Transverse colon (tissue), 4 donors: ENCODE data around the gene KCNQ1OT1. TPM values are rescaled to one million over a fixed set of nuclear protein-coding genes. Genes with fewer than 3 reads are reported as not detected.

ENCODE experiments used
- DNase-seq: peaks from one replicate; pipeline ENCODE4 v3.0.0-alpha.2; 2019
- H3K27ac ChIP-seq, 4 donors: fragments of 200-600 bp; sonication (generic); 2 replicates each; pipeline ENCODE4 v1.5.1; 2016 to 2018; ENCODE audit warnings: inconsistent platforms in 4 of 4
- H3K27me3 ChIP-seq: fragments of 200-600 bp; sonication (generic); 2 replicates; pipeline ENCODE4 v1.5.1; 2017; ENCODE audit warnings: inconsistent platforms
- H3K36me3 ChIP-seq, 4 donors: fragments of 200-600 bp; sonication (generic); 2 replicates each; pipeline ENCODE4 v1.5.1; 2017 to 2019; ENCODE audit warnings: inconsistent platforms in 4 of 4
- H3K4me1 ChIP-seq, 4 donors: fragments of 200-600 bp; sonication (generic); 2 replicates each; pipeline ENCODE4 v1.5.1; 2017 to 2020; ENCODE audit warnings: inconsistent platforms in 4 of 4
- H3K4me3 ChIP-seq, 4 donors: fragments of 200-600 bp; sonication (generic); 1 replicate in 1 of 4; 2 replicates in 3 of 4; pipeline versions ENCODE4 v1.5.1 to v1.6.1; 2017 to 2019; ENCODE audit warnings: inconsistent platforms in 4 of 4
- H3K9me3 ChIP-seq, 2 donors: fragments of 200-600 bp; sonication (generic); 2 replicates each; pipeline ENCODE4 v1.5.1; 2017 to 2019; ENCODE audit warnings: inconsistent platforms in 2 of 2
- CTCF ChIP-seq, 5 experiments: fragments of 200-600 bp in 3 of 5; fragments of 450-650 bp in 2 of 5; sonication (generic) in 3 of 5; IDR thresholded peaks; 1 replicate in 2 of 5; 2 replicates in 3 of 5; pipeline ENCODE4 v1.5.1; 2016 to 2017; ENCODE audit warnings: antibody characterized with exemption in 5 of 5, inconsistent platforms in 3 of 5, mild to moderate bottlenecking in 2 of 5, moderate library complexity in 1 of 5
- EP300 ChIP-seq: sonication (generic); formaldehyde crosslinking; IDR thresholded peaks from one replicate; pipeline ENCODE4 v1.6.1; 2017; ENCODE audit warnings: antibody characterized with exemption, low read depth
- POLR2A ChIP-seq: fragments of 450-650 bp; IDR thresholded peaks from one replicate; pipeline ENCODE4 v1.6.1; 2016; ENCODE audit warnings: antibody characterized with exemption, mild to moderate bottlenecking, moderate library complexity
- POLR2AphosphoS5 ChIP-seq, 3 donors: sonication (generic); formaldehyde crosslinking; IDR thresholded peaks; one replicate each; pipeline ENCODE4 v1.6.1; 2016; ENCODE audit warnings: antibody characterized with exemption in 3 of 3
- WGBS, 2 donors: methylation state at CpG; one replicate each; pipeline ENCODE4 v1.1.5; 2018; ENCODE audit warnings: low coverage in 1 of 2; 5-methylcytosine and 5-hydroxymethylcytosine counted together
- in situ Hi-C, 4 donors: fragments of 200-750 bp; cut with MboI; loops; one replicate each; pipeline versions ENCODE4 v1.15.0 to v1.15.1; 2017; ENCODE audit warnings: low sequenced_read_pairs in 3 of 4, low pct_ligation_motif_present in 1 of 4, low pct_unique_long_range_greater_than_20kb in 1 of 4
- intact Hi-C: fragments of 100-400 bp; cut with DNase I; formaldehyde crosslinking; loops from one replicate; pipeline ENCODE4 v1.15.1; 2023; ENCODE audit warnings: low total_unique reads
- total RNA-seq, 4 donors: library from RNA; depleted of rRNA; stranded (reverse); fragments of >200 nt; gene quantifications; one replicate each; pipeline ENCODE4 v1.1.0, GENCODE V29; 2016

The KCNQ1OT1 gene
- total RNA-seq, 4 donors from 2014 or later, result 1.5 to 5.0 (median 1.9) TPM

- no peak for DNase-seq
- Histone ChIP-seq H3K27me3 (no peaks in the 10 kb centered on the region), H3K27ac (no peak overlapping the region), H3K4me1 (peaks cover 0 to 17% (median 12%) of the 10 kb centered on the region in 4 donors), H3K4me3 (no peak overlapping the region), H3K36me3 (no peaks in the 10 kb centered on the region), H3K9me3 (no peaks in the 10 kb centered on the region)
- intact Hi-C loops, result no loop called here
- TF ChIP-seq POLR2AphosphoS5 (IDR thresholded peaks at IDR 0.05), result no peak
- TF ChIP-seq EP300, result no peak
- no peak for TF ChIP-seq CTCF (IDR thresholded peaks at IDR 0.05)
- TF ChIP-seq POLR2A, result no peak
- 90% methylated on average over 6 of the region's 10 CpGs; no CpG with 5 or more reads in 1 of the 2 donors for WGBS, 2 donors
- in situ Hi-C loops, result no loop called here
These were observed 130.0 kb downstream of the KCNQ1OT1 start for GRCh38 chr11:2569731-2570210.

GRCh38 chr11:2569321-2569721, 130.5 kb downstream of the KCNQ1OT1 start:
- H3K27me3 ChIP-seq, result no peaks in the 10 kb centered on the region
- peaks cover 0 to 15% (median 10%) of the 10 kb centered on the region in 4 donors for H3K4me1 ChIP-seq
- no peak for DNase-seq
- no peak overlapping the region for H3K27ac ChIP-seq
- WGBS, 2 donors, result 74 to 100% methylated on average over 1 to 10 of the region's 14 CpGs
- no peaks in the 10 kb centered on the region for H3K36me3 ChIP-seq
- intact Hi-C loops (no loop called here), in situ Hi-C loops (no loop called here)
- TF ChIP-seq EP300, result no peak
- no peak for TF ChIP-seq POLR2AphosphoS5 (IDR thresholded peaks at IDR 0.05)
- TF ChIP-seq CTCF (IDR thresholded peaks at IDR 0.05), result no peak
- TF ChIP-seq POLR2A, result no peak
- H3K9me3 ChIP-seq, result no peaks in the 10 kb centered on the region
- no peak overlapping the region for H3K4me3 ChIP-seq

GRCh38 chr11:2567026-2567671, 132.6 kb downstream of the KCNQ1OT1 start:
- no peaks in the 10 kb centered on the region for H3K27me3 ChIP-seq
- peaks cover 0 to 15% (median 10%) of the 10 kb centered on the region in 4 donors for H3K4me1 ChIP-seq
- in situ Hi-C loops (no loop called here), intact Hi-C loops (no loop called here)
- H3K27ac ChIP-seq, result no peak overlapping the region
- no peak overlapping the region for H3K4me3 ChIP-seq
- 71% methylated on average over 5 of the region's 5 CpGs; no CpG with 5 or more reads in 1 of the 2 donors for WGBS, 2 donors
- no peaks in the 10 kb centered on the region for H3K9me3 ChIP-seq
- H3K36me3 ChIP-seq, result no peaks in the 10 kb centered on the region
- TF ChIP-seq EP300, result no peak
- TF ChIP-seq CTCF (IDR thresholded peaks at IDR 0.05), result no peak
- no peak for TF ChIP-seq POLR2A
- no peak for TF ChIP-seq POLR2AphosphoS5 (IDR thresholded peaks at IDR 0.05)
- DNase-seq, result no peak

GRCh38 chr11:2566223-2567025, 133.4 kb downstream of the KCNQ1OT1 start:
- no peaks in the 10 kb centered on the region for H3K27me3 ChIP-seq
- TF ChIP-seq CTCF (IDR thresholded peaks at IDR 0.05) (no peak), POLR2A (no peak), EP300 (no peak)
- WGBS, 2 donors, result 76% methylated on average over 16 of the region's 16 CpGs; no CpG with 5 or more reads in 1 of the 2 donors
- H3K9me3 ChIP-seq, result no peaks in the 10 kb centered on the region
- H3K36me3 ChIP-seq, result no peaks in the 10 kb centered on the region
- intact Hi-C loops (no loop called here), in situ Hi-C loops (no loop called here)
- peak overlapping the region in 1 of 4 donors; percentile 32 for H3K27ac ChIP-seq
- peak; percentile 70 for DNase-seq
- no peak overlapping the region for H3K4me3 ChIP-seq
- H3K4me1 ChIP-seq, result peaks cover 0 to 15% (median 10%) of the 10 kb centered on the region in 4 donors
